CD4-positive, alpha-beta memory T cell (primary cell): ENCODE measurements around the gene CDHR5. TPM values are rescaled to one million over a fixed set of nuclear protein-coding genes. Genes with fewer than 3 reads are reported as not detected.

ENCODE experiments used
- CTCF ChIA-PET: fragments of 350-600 bp; sonication (Branson Sonifier 250); formaldehyde crosslinking; loops from one replicate; lab custom pipeline; 2021; ENCODE audit warnings: inconsistent platforms; ENCODE audit not compliant: partially characterized antibody; lab: Charles Lee
- POLR2A ChIA-PET: fragments of 350-600 bp; sonication (Branson Sonifier 250); formaldehyde crosslinking; loops from one replicate; lab custom pipeline; 2021; ENCODE audit not compliant: partially characterized antibody; lab: Charles Lee
- DNase-seq, 5 donors: peaks; one replicate each; pipeline versions ENCODE4 v3.0.0 to v3.0.0-alpha.2; 2020 to 2022; ENCODE audit warnings: mixed read lengths in 1 of 5
- H3K27ac ChIP-seq: one replicate; pipeline ENCODE4 v1.7.0; 2013; ENCODE audit warnings: low read depth, low read length
- H3K27me3 ChIP-seq: 2 replicates; pipeline ENCODE4 v1.7.0; 2013; ENCODE audit warnings: mild to moderate bottlenecking, low read length, moderate library complexity; ENCODE audit not compliant: insufficient read depth
- H3K36me3 ChIP-seq: 2 replicates; pipeline ENCODE4 v1.7.0; 2013; ENCODE audit warnings: mild to moderate bottlenecking, low read length, moderate library complexity; ENCODE audit not compliant: insufficient read depth
- H3K4me1 ChIP-seq: 2 replicates; pipeline ENCODE4 v1.7.0; 2013; ENCODE audit warnings: mild to moderate bottlenecking, low read length, moderate library complexity; ENCODE audit not compliant: insufficient read depth
- H3K4me3 ChIP-seq, 2 donors: one replicate each; pipeline ENCODE4 v1.7.0; 2013; ENCODE audit warnings: low read length in 2 of 2, mild to moderate bottlenecking in 1 of 2
- H3K9me3 ChIP-seq, 2 donors: one replicate each; pipeline ENCODE4 v1.7.0; 2013; ENCODE audit warnings: low read length in 2 of 2, control low read depth in 1 of 2; ENCODE audit not compliant: control insufficient read depth in 1 of 2
- H3K27ac Mint-ChIP-seq, 7 donors: one replicate each; pipeline ENCODE4 v1.8.0; 2020 to 2021; ENCODE audit warnings: mixed read lengths in 7 of 7, mild to moderate bottlenecking in 6 of 7, inconsistent platforms in 3 of 7, moderate library complexity in 3 of 7
- H3K27me3 Mint-ChIP-seq, 2 donors: one replicate each; pipeline ENCODE4 v1.8.0; 2020 to 2021; ENCODE audit warnings: mixed read lengths in 2 of 2
- H3K36me3 Mint-ChIP-seq, 2 donors: one replicate each; pipeline ENCODE4 v1.8.0; 2020 to 2021; ENCODE audit warnings: mixed read lengths in 2 of 2, inconsistent platforms in 1 of 2, mild to moderate bottlenecking in 1 of 2
- H3K4me1 Mint-ChIP-seq, 4 donors: one replicate each; pipeline ENCODE4 v1.8.0; 2020 to 2021; ENCODE audit warnings: mixed read lengths in 4 of 4, mild to moderate bottlenecking in 1 of 4
- H3K4me3 Mint-ChIP-seq, 8 donors: one replicate each; pipeline ENCODE4 v1.8.0; 2020 to 2021; ENCODE audit warnings: mixed read lengths in 8 of 8, mild to moderate bottlenecking in 7 of 8, moderate library complexity in 6 of 8, inconsistent platforms in 3 of 8
- H3K9me3 Mint-ChIP-seq, 8 donors: one replicate each; pipeline ENCODE4 v1.8.0; 2020 to 2021; ENCODE audit warnings: mixed read lengths in 8 of 8, mild to moderate bottlenecking in 5 of 8, inconsistent platforms in 3 of 8, moderate library complexity in 1 of 8
- intact Hi-C: fragments of 100-400 bp; cut with micrococcal nuclease; formaldehyde crosslinking; loops from one replicate; pipeline ENCODE4 v1.15.1; 2023
- polyA plus RNA-seq, 2 donors: library from polyadenylated mRNA; unstranded; fragments of 300-500 nt; fragmentation: Illumina TruSeq; gene quantifications; one replicate each; pipeline ENCODE4 v1.2.3, GENCODE V29; 2021
- total RNA-seq, 2 experiments: library from RNA; stranded (reverse); gene quantifications; one replicate each; pipeline ENCODE4 v1.2.3, GENCODE V29; 2021

Gene CDHR5
- total and polyA plus RNA-seq, 4 experiments from 2014 or later, result not detected

- Histone ChIP-seq H3K9me3 (no peaks in the 10 kb centered on the region), H3K27me3 (no peaks in the 10 kb centered on the region), H3K27ac (peak overlapping the region; percentile 96), H3K4me3 (peak overlapping the region; percentile 78 to 80), H3K36me3 (peaks cover 30% of the 10 kb centered on the region), H3K4me1 (peaks cover 29% of the 10 kb centered on the region)
- Mint-ChIP-seq H3K27me3 (no peaks in the 10 kb centered on the region), H3K9me3 (peaks cover 0 to 4% (median 0%) of the 10 kb centered on the region in 8 donors), H3K27ac (peak overlapping the region; percentile 87 to 96 (median 93)), H3K36me3 (peaks cover 4 to 19% of the 10 kb centered on the region in 2 donors), H3K4me3 (peak overlapping the region; percentile 90 to 96 (median 93)), H3K4me1 (peaks cover 6 to 35% (median 20%) of the 10 kb centered on the region in 4 donors)
- ChIA-PET CTCF (no interaction called here), POLR2A (interaction anchor here (0.7 to 4.1 kb wide), 13 partner anchors 10 to 123 kb away, joined by 3 to 27 read pairs (median 4); partner anchors contain the start of genes LMNTD2, PHRF1, RASSF7 and SCT)
- intact Hi-C loops, result loop anchor here (1.0 to 5.0 kb wide), 3 partner anchors 39 to 192 kb away; partner anchors contain the start of genes DEAF1, PHRF1, PIDD1 and RPLP2
- peak in 1 of 5 donors; percentile 46 for DNase-seq
These were observed 9.9 kb downstream of the CDHR5 start for GRCh38 chr11:614623-615503.

GRCh38 chr11:614021-614622, 10.6 kb downstream of the CDHR5 start:
- H3K27ac ChIP-seq, result peak overlapping the region; percentile 96
- intact Hi-C loops, result no loop called here
- ChIA-PET CTCF (interaction anchor here (0.7 to 1.3 kb wide), 2 partner anchors 82 to 152 kb away, joined by 3 to 5 read pairs; no protein-coding TSS in a partner anchor), POLR2A (interaction anchor here (0.7 to 4.1 kb wide), 8 partner anchors 26 to 195 kb away, joined by 3 to 27 read pairs (median 5); partner anchors contain the start of genes PHRF1 and RPLP2)
- no peak for DNase-seq
- H3K4me3 ChIP-seq, result no peak overlapping the region
- H3K9me3 Mint-ChIP-seq, result peaks cover 0 to 4% (median 0%) of the 10 kb centered on the region in 8 donors
- H3K4me1 ChIP-seq, result peaks cover 29% of the 10 kb centered on the region
- H3K4me1 Mint-ChIP-seq, result peaks cover 6 to 35% (median 20%) of the 10 kb centered on the region in 4 donors
- H3K27me3 Mint-ChIP-seq, result no peaks in the 10 kb centered on the region
- H3K27ac Mint-ChIP-seq, result peak overlapping the region; percentile 64 to 93 (median 90)
- H3K27me3 ChIP-seq, result no peaks in the 10 kb centered on the region
- H3K4me3 Mint-ChIP-seq, result peak overlapping the region; percentile 67 to 83 (median 76)
- peaks cover 4 to 19% of the 10 kb centered on the region in 2 donors for H3K36me3 Mint-ChIP-seq
- no peaks in the 10 kb centered on the region for H3K9me3 ChIP-seq
- peaks cover 32% of the 10 kb centered on the region for H3K36me3 ChIP-seq

- H3K4me3 ChIP-seq, result no peak overlapping the region
- H3K9me3 ChIP-seq, result no peaks in the 10 kb centered on the region
- peak; percentile 71 to 90 (median 78) for DNase-seq
- H3K27me3 ChIP-seq, result no peaks in the 10 kb centered on the region
- peaks cover 29% of the 10 kb centered on the region for H3K4me1 ChIP-seq
- Mint-ChIP-seq H3K4me1 (peaks cover 6 to 35% (median 20%) of the 10 kb centered on the region in 4 donors), H3K27ac (peak overlapping the region in 6 of 7 donors; percentile 87 to 93 (median 90)), H3K36me3 (peaks cover 4 to 21% of the 10 kb centered on the region in 2 donors), H3K4me3 (peak overlapping the region in 3 of 8 donors; percentile 29 to 77 (median 76)), H3K27me3 (no peaks in the 10 kb centered on the region), H3K9me3 (peaks cover 0 to 4% (median 0%) of the 10 kb centered on the region in 8 donors)
- peaks cover 36% of the 10 kb centered on the region for H3K36me3 ChIP-seq
- H3K27ac ChIP-seq, result peak overlapping the region; percentile 96
- intact Hi-C loops, result loop anchor here (2.0 kb wide), 2 partner anchors 53 to 109 kb away; partner anchors contain the start of genes LMNTD2 and RASSF7
- POLR2A ChIA-PET, result interaction anchor here (0.9 to 4.1 kb wide), 10 partner anchors 12 to 196 kb away, joined by 3 to 27 read pairs (median 5); partner anchors contain the start of genes PHRF1 and RPLP2
- CTCF ChIA-PET, result interaction anchor here (0.7 to 1.3 kb wide), 2 partner anchors 83 to 152 kb away, joined by 3 to 5 read pairs; no protein-coding TSS in a partner anchor
These were observed 11.3 kb downstream of the CDHR5 start for GRCh38 chr11:613369-613968.

- Mint-ChIP-seq H3K4me1 (peaks cover 6 to 35% (median 20%) of the 10 kb centered on the region in 4 donors), H3K27ac (peak overlapping the region in 6 of 7 donors; percentile 73 to 95 (median 90)), H3K27me3 (no peaks in the 10 kb centered on the region), H3K36me3 (peaks cover 4 to 25% of the 10 kb centered on the region in 2 donors), H3K4me3 (no peak overlapping the region), H3K9me3 (peaks cover 0 to 4% (median 0%) of the 10 kb centered on the region in 8 donors)
- ChIA-PET POLR2A (interaction anchor here (0.9 to 4.1 kb wide), 11 partner anchors 12 to 196 kb away, joined by 3 to 27 read pairs (median 4); partner anchors contain the start of genes HRAS, PHRF1 and RPLP2), CTCF (no interaction called here)
- intact Hi-C loops, result loop anchor here (2.0 kb wide), 2 partner anchors 52 to 110 kb away; partner anchors contain the start of genes LMNTD2 and RASSF7
- DNase-seq, result peak in 1 of 5 donors; percentile 40
- Histone ChIP-seq H3K27ac (peak overlapping the region; percentile 96), H3K27me3 (no peaks in the 10 kb centered on the region), H3K4me3 (no peak overlapping the region), H3K9me3 (no peaks in the 10 kb centered on the region), H3K36me3 (peaks cover 42% of the 10 kb centered on the region), H3K4me1 (peaks cover 29% of the 10 kb centered on the region)
These were observed 11.8 kb downstream of the CDHR5 start for GRCh38 chr11:612961-613300.

GRCh38 chr11:612201-612960, 12.4 kb downstream of the CDHR5 start:
- POLR2A ChIA-PET, result interaction anchor here (0.8 to 4.1 kb wide), 16 partner anchors 11 to 184 kb away, joined by 3 to 27 read pairs (median 4); partner anchors contain the start of genes DEAF1, HRAS, PHRF1 and TMEM80
- H3K36me3 Mint-ChIP-seq, result peaks cover 4 to 25% of the 10 kb centered on the region in 2 donors
- Histone ChIP-seq H3K4me1 (peaks cover 29% of the 10 kb centered on the region), H3K27ac (peak overlapping the region; percentile 96), H3K9me3 (no peaks in the 10 kb centered on the region), H3K27me3 (no peaks in the 10 kb centered on the region), H3K36me3 (peaks cover 47% of the 10 kb centered on the region), H3K4me3 (no peak overlapping the region)
- CTCF ChIA-PET, result no interaction called here
- H3K4me1 Mint-ChIP-seq, result peaks cover 6 to 35% (median 20%) of the 10 kb centered on the region in 4 donors
- DNase-seq, result peak in 1 of 5 donors; percentile 45
- H3K9me3 Mint-ChIP-seq, result peaks cover 0 to 4% (median 0%) of the 10 kb centered on the region in 8 donors
- H3K4me3 Mint-ChIP-seq, result peak overlapping the region in 3 of 8 donors; percentile 8 to 46 (median 12)
- H3K27ac Mint-ChIP-seq, result peak overlapping the region; percentile 72 to 95 (median 93)
- H3K27me3 Mint-ChIP-seq, result no peaks in the 10 kb centered on the region
- intact Hi-C loops, result loop anchor here (2.0 kb wide), 2 partner anchors 52 to 110 kb away; partner anchors contain the start of genes LMNTD2 and RASSF7
